NCI-H2107 treated with DMSO at 0.1 percent for 48 hours (cell line): ENCODE results near the gene MARK2.

Experiments
- DNase-seq: peaks from one replicate; lab custom pipeline; 2025; ENCODE audit not compliant: unreplicated experiment; lab: John Stamatoyannopoulos, UW

The MARK2 gene

GRCh38 chr11:63879598-63880402, 40.9 kb downstream of the MARK2 start:
- no peak for DNase-seq

- DNase-seq = no peak
These were observed 41.5 kb downstream of the MARK2 start for GRCh38 chr11:63880403-63880790.

- no peak for DNase-seq
These were observed 43.8 kb downstream of the MARK2 start for GRCh38 chr11:63882555-63883242.

- no peak for DNase-seq
These were observed 44.9 kb downstream of the MARK2 start for GRCh38 chr11:63883791-63884190.

GRCh38 chr11:63884196-63884932, 45.5 kb downstream of the MARK2 start:
- DNase-seq = no peak

DNA sequence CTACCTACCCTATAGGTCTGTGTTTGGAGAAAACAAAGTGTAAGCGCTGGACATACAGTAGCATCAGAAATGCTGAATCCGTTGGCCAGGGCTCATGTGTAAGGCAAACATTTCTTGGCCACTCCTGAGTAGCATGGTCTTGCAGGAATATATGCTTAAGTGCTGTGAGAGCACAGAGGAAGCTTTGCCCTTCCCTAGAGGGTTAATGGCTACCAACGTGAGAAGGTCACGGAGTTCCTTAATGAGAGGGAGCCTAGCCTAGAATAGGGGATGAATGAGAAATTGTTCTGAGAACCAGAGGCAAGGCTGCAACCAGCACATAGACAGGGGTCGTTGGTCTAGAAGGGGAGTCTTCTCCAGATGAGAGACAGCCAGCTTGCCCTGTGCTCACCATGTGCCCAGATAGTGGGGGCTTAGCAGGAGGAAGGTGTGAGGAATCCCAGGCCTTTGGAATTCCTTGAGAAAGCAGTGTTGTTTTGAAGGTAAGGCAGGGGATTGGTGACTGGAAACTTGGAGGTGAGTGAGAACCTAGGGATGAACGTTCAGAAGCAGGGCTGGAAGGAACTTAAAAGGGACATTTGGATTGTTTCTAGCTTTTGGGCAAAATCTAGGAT, 48.6 kb downstream of the MARK2 start:
- DNase-seq = no peak

DNA sequence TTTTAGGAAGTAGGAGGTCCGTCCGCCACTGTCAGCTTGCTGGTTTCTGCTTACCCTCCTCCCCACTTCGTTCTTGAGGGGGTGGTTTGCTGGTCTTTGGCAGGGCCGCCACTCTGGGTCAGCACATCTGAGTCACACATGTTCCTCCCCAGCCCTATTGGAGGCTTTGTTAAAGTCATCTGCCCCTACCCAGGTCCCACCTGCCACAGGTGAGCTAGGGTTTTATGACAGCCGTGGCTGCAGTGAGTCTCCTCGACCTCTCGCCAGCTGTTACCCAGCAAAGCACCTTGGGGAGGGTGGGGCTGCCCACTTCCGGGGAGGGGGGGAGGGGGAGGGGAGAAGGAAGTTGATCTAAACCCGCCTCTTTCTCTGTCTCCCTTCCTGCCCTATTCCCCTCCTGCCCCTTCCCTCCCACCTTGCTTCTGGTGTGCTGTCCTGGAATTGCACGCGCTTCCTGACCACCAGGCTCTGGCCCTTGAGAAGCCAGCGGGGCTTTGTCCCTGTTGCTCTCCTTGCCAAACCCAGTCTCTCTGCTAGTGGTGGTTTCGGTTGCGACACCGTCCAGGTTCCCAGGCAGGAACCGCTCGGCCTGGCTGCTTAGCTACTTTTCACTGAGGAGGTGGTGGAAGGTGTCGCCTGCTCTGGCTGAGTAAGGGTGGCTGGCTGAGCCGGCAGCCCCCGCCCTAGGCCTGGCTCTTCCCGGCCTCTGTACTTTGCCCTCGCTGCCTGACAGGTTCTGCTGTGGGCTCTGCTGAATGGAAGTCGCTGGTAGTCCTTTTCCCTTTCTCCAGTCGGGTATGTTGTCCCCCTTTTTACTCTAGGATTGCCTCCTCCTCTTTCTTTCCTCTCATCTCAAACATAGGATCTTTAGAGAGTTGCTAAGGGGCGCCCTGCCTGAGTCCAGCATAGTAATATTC, 49.5 kb downstream of the MARK2 start:
- peak; percentile 77 for DNase-seq

- no peak for DNase-seq
These were observed 50.4 kb downstream of the MARK2 start for GRCh38 chr11:63889344-63889743.

- DNase-seq = no peak
These were observed 51.5 kb downstream of the MARK2 start for GRCh38 chr11:63890368-63890767.

DNA sequence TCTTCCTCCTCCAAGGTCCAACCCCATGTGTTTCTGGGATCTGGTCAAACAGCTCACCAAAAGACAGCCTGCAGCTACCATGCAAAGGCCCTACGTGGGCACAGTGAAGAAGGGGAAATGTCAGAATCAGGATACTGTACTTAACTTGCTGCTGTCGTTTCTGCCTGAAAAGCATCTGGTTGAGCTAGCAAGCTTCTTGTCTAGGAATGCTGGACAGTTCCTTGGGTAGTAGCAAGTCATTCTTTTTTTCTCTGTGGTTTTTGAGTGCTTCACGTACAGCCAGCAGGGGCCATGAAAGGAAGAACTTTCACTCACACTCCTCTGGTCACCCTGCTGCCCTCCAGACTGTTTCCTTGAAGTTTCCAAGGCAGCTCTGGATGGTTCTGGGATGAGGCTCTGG, 53.3 kb downstream of the MARK2 start:
- no peak for DNase-seq

GRCh38 chr11:63893355-63893754, 54.4 kb downstream of the MARK2 start:
- no peak for DNase-seq

DNA sequence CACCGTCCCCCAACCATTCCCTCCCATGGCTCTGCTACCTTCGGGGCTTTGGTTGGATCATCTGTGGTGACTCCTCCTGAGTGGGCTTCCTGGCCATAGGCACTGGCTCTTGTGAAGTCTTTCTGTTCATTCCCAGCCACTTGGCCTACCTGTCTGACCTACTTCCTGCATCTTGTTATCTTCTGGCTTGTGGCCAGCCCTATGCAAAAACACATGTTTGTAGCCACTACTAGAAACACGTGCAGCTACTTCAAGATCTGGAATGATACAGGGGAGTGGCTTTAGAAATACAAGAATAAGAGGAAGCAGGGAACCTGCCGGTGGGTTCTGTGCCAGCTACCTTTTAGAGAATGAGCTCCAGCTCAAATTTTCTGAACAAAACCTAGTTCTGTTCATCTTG, 57.2 kb downstream of the MARK2 start:
- DNase-seq = no peak

DNA sequence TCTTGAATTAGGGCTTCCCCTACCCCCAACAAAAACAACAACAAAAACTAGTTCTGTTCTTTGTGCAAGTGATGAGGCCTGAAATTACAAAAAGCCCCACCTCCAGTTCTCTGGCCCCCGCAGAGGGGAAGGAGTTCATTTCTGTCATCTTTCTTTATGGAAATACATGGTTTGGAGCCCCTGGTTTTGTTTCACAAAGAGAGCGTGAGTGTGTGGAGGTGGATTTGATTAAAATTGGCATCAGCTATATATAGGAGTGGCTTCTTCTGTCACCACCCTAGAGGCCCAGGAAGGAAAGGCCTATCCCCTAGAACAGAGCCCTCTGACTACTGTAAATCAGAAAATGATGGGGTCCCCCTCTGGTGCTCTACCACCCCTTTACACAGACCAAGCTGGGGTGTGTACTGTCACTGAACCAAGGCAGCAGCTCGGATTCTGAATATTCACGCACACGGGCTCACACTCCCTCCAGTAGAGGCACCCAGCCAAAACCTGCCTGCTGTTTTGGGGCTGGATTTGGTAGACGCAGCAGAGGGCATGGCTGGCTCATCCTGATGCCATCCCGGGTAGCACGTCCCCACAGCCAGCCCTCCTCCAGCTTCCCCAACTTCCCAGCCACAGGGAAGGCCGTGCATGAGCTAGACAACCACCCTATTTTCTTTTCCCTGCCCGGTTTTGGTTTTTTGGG, 58.7 kb downstream of the MARK2 start:
- DNase-seq = no peak

- no peak for DNase-seq
These were observed 62.8 kb downstream of the MARK2 start for GRCh38 chr11:63901660-63902059.

- DNase-seq = no peak
These were observed 65.0 kb downstream of the MARK2 start for GRCh38 chr11:63903884-63904283.

DNA sequence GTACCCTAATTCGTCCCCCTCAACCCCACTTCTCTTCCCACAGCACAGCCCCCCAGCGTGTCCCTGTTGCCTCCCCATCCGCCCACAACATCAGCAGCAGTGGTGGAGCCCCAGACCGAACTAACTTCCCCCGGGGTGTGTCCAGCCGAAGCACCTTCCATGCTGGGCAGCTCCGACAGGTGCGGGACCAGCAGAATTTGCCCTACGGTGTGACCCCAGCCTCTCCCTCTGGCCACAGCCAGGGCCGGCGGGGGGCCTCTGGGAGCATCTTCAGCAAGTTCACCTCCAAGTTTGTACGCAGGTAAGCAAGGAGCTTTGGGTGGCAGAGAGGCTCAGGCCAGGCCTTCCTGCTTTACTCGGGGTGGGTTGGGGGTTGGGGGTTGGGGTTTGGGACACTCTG, 65.8 kb downstream of the MARK2 start:
- no peak for DNase-seq

DNA sequence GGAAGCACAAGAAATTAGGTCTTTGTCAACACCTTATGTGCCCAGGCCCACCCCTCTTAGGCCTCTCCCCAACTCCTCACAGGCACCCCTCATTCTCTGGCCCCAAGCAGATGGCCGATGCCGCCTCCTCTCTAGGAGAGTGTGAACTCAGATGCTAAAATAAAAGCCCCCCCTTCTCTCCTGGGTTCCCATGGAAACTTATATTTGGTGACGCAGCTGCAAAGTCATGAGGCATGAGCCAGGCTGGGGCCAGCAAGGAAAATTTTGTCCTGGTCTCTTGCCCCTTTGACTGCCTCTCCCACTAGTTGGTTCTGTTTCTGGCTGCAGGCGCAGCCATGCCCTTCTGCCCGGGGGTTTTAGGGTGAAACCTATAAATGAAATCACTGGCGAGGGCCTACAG, 66.3 kb downstream of the MARK2 start:
- DNase-seq = no peak

- no peak for DNase-seq
These were observed 67.2 kb downstream of the MARK2 start for GRCh38 chr11:63906087-63906486.

DNA sequence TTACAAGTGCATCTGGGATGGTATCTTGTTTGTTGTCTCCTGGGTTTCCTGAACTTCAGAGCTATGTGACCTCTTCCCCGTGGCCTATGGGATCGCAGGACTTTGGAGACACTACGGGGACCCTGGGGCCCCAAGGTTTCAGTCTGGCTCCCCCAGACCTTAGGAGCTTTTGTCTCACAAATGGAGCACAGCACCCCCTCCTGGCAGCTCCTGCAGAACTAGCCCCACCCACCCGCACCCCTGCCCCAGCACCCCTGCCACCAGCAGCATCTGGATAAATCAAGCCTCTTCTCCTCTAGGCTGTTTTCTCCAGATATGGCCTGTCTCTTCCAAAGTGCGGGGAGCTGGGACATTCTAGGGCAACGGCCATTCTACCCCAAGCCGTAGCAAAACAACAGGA, 67.7 kb downstream of the MARK2 start:
- no peak for DNase-seq

DNA sequence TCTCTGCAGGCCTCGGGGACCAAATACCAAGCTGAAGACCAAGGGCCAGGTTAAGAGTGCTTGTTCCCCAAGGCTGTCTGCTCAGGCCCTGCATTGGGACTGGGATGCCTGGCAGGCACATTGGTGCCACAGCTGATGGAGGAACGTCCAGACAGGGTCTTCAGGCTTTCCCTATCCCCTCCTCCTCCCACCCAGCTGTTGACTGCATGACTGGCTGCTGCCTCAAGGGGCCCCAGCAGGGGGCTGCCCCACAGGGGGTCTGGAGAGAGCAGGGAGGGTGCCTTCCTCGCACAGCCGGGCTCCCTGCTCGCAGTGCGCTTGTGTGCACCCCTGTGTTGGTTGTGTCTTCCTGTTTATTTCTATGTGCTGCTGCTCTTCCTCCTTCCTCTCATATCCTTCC, 68.2 kb downstream of the MARK2 start:
- no peak for DNase-seq
